OCI-LY3 (cell line): ENCODE results near the gene KLHL18.
"Not testable (repeated sequence)": the region's sequence is repeated elsewhere in the genome, so short reads cannot be mapped to it uniquely, and the experiment has no call there.

Experiments
- CTCF ChIP-seq: fragments of 200-600, 300-600 bp; sonication (generic); IDR thresholded peaks from 2 replicates; pipeline ENCODE4 v1.5.1; 2014; ENCODE audit warnings: antibody characterized with exemption, low read length, low read depth
- EZH2phosphoT487 ChIP-seq: fragments of 200-600 bp; shearing (Covaris generic); IDR thresholded peaks from 2 replicates; pipeline ENCODE4 v1.6.1; 2018; ENCODE audit warnings: antibody characterized with exemption, mixed run types, low read depth

- not testable (repeated sequence) for TF ChIP-seq CTCF, EZH2phosphoT487
These were observed 77.4 kb downstream of the KLHL18 start for GRCh38 chr3:47360110-47360517.
